MM.1S (cell line): ENCODE results near the gene PRR5.
A peak's percentile ranks its signal among the peaks of the same experiment; 100 is the strongest.

Source experiments
- DNase-seq: peaks from one replicate; pipeline ENCODE4 v3.0.0-alpha.2; 2015
- H2AFZ ChIP-seq: fragments of 300-600 bp; sonication (generic); 2 replicates; pipeline ENCODE4 v1.6.0; 2016; ENCODE audit warnings: antibody characterized with exemption, low read length
- H3F3A ChIP-seq: fragments of 300-600 bp; sonication (generic); 2 replicates; pipeline ENCODE4 v1.6.1; 2016; ENCODE audit warnings: mild to moderate bottlenecking, antibody characterized with exemption, low read length, moderate library complexity, mixed read lengths; ENCODE audit not compliant: insufficient read depth
- H3K27ac ChIP-seq: fragments of 300-600 bp; sonication (generic); 2 replicates; pipeline ENCODE4 v1.5.1; 2016; ENCODE audit warnings: mild to moderate bottlenecking, low read length
- H3K27me3 ChIP-seq: fragments of 300-600 bp; sonication (generic); replicated peaks from 2 replicates; pipeline ENCODE4 v1.6.0; 2016; ENCODE audit warnings: low read length; ENCODE audit not compliant: insufficient read depth
- H3K36me3 ChIP-seq: fragments of 300-600 bp; sonication (generic); replicated peaks from 2 replicates; pipeline ENCODE4 v1.6.1; 2016; ENCODE audit warnings: mild to moderate bottlenecking, low read length, mixed read lengths; ENCODE audit not compliant: insufficient read depth
- H3K4me1 ChIP-seq: fragments of 300-600 bp; sonication (generic); 2 replicates; pipeline ENCODE4 v1.6.1; 2016; ENCODE audit warnings: low read length, mixed read lengths
- H3K4me2 ChIP-seq: fragments of 300-600 bp; sonication (generic); 2 replicates; pipeline ENCODE4 v1.6.0; 2016; ENCODE audit warnings: low read depth, low read length
- H3K4me3 ChIP-seq: fragments of 300-600 bp; sonication (generic); 2 replicates; pipeline ENCODE4 v1.5.1; 2016; ENCODE audit warnings: low read length, mixed read lengths
- H3K79me2 ChIP-seq: fragments of 300-600 bp; sonication (generic); 2 replicates; pipeline ENCODE4 v1.6.1; 2016; ENCODE audit warnings: mixed run types, low read length, mixed read lengths
- H3K9ac ChIP-seq: fragments of 300-600 bp; sonication (generic); 2 replicates; pipeline ENCODE4 v1.6.1; 2016; ENCODE audit warnings: low read length, mixed read lengths
- H3K9me2 ChIP-seq: fragments of 300-600 bp; sonication (generic); replicated peaks from 2 replicates; pipeline ENCODE4 v1.6.1; 2016; ENCODE audit warnings: mild to moderate bottlenecking, low read length, mixed read lengths; ENCODE audit not compliant: insufficient read depth
- H3K9me3 ChIP-seq: fragments of 300-600 bp; sonication (generic); replicated peaks from 2 replicates; pipeline ENCODE4 v1.6.1; 2016; ENCODE audit warnings: mild to moderate bottlenecking, low read length, mixed read lengths; ENCODE audit not compliant: insufficient read depth
- H4K20me1 ChIP-seq: fragments of 300-600 bp; sonication (generic); 2 replicates; pipeline ENCODE4 v1.6.1; 2016; ENCODE audit warnings: mild to moderate bottlenecking, low read length, moderate library complexity, mixed read lengths; ENCODE audit not compliant: insufficient read depth
- EZH2 ChIP-seq: fragments of 300-600 bp; sonication (generic); optimal IDR thresholded peaks from 2 replicates; pipeline ENCODE3; 2017; ENCODE audit warnings: low read depth, mild to moderate bottlenecking, antibody characterized with exemption, low read length, mixed read lengths
- EZH2phosphoT487 ChIP-seq: fragments of 300-600 bp; sonication (generic); IDR thresholded peaks from 2 replicates; pipeline ENCODE4 v1.6.1; 2018; ENCODE audit warnings: antibody characterized with exemption, low read length
- TF ChIP-seq, protein P1 (sequence below): fragments of 300-600 bp; sonication (generic); IDR thresholded peaks from 2 replicates; pipeline ENCODE4 v1.5.1; 2016; ENCODE audit warnings: antibody characterized with exemption, low read length, mixed read lengths

The PRR5 gene

DNA sequence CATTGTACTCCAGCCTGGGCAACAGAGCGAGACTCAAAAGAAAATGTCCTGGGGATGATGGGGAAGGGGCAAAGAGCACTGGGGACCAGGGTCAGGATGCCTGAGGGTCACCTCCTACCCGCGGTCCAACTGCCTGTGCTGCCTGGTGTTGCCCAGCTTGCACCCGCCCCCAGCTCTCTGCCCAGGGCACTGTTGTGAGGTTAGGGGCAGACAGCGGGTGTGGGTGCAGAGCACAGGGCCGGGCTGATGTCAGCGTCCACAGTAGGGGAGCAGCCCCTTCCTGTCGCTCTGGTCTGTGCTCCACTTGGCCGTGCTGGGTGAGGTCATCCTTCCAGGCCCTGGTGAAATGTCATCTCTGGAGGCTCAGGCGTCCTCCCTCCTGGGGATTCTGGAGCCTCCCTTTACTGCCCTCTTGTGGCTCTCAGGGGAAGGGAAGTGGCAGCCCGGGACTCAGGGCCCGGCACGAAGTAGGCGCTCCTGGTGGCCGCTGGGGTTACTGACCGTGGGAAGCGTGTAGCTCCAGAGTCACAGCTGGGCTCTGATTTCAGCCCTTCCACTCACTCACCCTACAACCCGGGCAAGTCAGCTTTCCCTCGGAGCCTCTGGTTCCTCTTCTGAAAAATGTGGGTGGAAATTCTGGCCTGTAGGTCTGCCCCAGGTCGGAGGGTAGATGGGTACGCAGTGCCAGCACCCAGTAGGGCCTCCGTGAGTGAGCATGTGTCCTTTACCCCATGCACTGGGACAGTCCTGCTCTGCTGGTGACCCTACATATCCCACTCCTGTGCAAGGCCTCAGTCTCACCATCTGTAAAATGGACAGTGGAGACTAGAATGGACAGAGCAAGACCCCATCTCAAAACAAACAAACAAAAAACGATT is 17.3 kb upstream of the PRR5 start:
- H3K27ac ChIP-seq: no peak overlapping the region
- TF ChIP-seq EZH2: no peak
- TF ChIP-seq, protein P1, sequence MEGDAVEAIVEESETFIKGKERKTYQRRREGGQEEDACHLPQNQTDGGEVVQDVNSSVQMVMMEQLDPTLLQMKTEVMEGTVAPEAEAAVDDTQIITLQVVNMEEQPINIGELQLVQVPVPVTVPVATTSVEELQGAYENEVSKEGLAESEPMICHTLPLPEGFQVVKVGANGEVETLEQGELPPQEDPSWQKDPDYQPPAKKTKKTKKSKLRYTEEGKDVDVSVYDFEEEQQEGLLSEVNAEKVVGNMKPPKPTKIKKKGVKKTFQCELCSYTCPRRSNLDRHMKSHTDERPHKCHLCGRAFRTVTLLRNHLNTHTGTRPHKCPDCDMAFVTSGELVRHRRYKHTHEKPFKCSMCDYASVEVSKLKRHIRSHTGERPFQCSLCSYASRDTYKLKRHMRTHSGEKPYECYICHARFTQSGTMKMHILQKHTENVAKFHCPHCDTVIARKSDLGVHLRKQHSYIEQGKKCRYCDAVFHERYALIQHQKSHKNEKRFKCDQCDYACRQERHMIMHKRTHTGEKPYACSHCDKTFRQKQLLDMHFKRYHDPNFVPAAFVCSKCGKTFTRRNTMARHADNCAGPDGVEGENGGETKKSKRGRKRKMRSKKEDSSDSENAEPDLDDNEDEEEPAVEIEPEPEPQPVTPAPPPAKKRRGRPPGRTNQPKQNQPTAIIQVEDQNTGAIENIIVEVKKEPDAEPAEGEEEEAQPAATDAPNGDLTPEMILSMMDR: peak; percentile 96
- no peaks in the 10 kb centered on the region for H3K9me2 ChIP-seq
- peaks cover 77% of the 10 kb centered on the region for H3K27me3 ChIP-seq
- no peaks in the 10 kb centered on the region for H3F3A ChIP-seq
- DNase-seq: peak; percentile 74
- H3K9ac ChIP-seq: no peak overlapping the region
- H3K79me2 ChIP-seq: no peaks in the 10 kb centered on the region
- H3K4me1 ChIP-seq: 0 out of 2 replicates have a peak, but pooled peaks cover 9% of the 10 kb centered on the region
- H3K9me3 ChIP-seq: no peaks in the 10 kb centered on the region
- peak overlapping the region; percentile 23; the same call in 1 of the 2 replicates for H3K4me2 ChIP-seq
- no peak overlapping the region for H3K4me3 ChIP-seq
- H3K36me3 ChIP-seq: no peaks in the 10 kb centered on the region
- no peak overlapping the region for H2AFZ ChIP-seq
- H4K20me1 ChIP-seq: no peaks in the 10 kb centered on the region

DNA sequence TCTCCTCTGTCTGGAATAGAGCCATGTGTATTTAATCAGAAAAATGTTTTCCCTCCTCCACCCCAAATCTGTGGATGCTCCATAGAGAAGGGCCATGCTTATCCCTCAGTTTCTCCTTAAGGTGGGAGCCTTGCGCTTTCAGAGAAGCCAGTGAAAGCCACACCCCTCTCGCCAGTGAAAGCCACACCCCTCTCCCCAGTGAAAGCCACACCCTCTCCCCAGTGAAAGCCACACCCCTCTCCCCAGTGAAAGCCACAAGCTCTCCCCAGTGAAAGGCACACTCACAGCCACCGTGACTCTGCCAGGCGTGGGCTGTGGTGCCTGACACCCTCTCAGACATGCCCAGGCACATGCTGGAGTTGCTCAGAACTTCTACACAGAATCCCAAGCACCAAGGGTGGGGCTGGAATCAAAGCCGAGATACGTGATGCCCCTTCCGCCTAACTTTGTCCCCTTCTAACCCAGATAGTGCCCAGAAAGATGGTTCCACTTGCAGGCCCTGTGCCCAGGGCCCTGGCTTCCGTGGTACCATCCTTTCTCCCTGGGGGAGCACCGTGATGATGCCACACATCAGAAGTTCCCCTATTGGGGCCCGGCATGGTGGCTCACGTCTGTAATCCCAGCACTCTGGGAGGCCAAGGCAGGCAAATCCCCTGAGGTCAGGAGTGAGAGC is 16.5 kb upstream of the PRR5 start:
- no peaks in the 10 kb centered on the region for H4K20me1 ChIP-seq
- H3K9me3 ChIP-seq: no peaks in the 10 kb centered on the region
- H2AFZ ChIP-seq: no peak overlapping the region
- no peaks in the 10 kb centered on the region for H3F3A ChIP-seq
- H3K4me3 ChIP-seq: no peak overlapping the region
- peak; percentile 15 for DNase-seq
- H3K4me1 ChIP-seq: 0 out of 2 replicates have a peak, but pooled peaks cover 9% of the 10 kb centered on the region
- H3K27ac ChIP-seq: no peak overlapping the region
- H3K36me3 ChIP-seq: no peaks in the 10 kb centered on the region
- peak overlapping the region; percentile 23; the same call in 1 of the 2 replicates for H3K4me2 ChIP-seq
- no peak overlapping the region for H3K9ac ChIP-seq
- no peaks in the 10 kb centered on the region for H3K9me2 ChIP-seq
- H3K27me3 ChIP-seq: peaks cover 77% of the 10 kb centered on the region
- no peaks in the 10 kb centered on the region for H3K79me2 ChIP-seq
- TF ChIP-seq, protein P1: no peak
- TF ChIP-seq EZH2 (no peak), EZH2phosphoT487 (no peak)

DNA sequence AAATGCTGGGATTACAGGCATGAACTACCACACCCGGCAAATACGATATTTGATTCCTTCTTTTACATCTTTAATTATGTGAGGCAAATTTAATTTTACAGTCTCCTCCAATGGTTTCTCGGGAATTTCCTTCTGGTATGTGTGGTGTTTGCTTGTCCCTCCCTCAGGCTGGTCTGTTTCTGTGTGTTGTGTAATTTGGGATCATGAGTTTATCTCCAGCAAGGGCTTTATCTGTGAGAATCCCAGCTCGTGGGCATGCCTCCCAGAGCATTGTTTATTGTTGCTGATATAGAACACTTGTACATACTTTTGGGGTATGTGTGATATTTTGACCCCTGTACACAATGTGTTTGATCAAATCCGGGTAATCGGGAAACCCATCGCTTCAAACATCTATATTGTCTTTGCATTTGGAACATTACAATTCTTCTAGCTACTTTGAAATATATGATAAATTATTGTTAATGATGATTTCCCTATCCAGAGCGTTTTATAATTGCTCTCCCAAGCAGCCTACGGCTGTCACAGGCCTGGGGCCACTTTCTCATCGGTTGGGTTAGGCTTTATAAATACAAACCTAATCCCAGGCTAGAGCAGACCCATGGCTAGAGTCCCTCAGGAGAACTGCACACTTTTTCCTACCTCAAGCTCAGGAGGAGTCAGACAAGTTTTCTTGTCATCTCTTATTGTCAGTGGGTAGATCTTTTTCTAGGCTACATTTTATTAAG is 15.0 kb upstream of the PRR5 start:
- Histone ChIP-seq H3K9me2 (no peaks in the 10 kb centered on the region), H3K27me3 (peaks cover 80% of the 10 kb centered on the region), H2AFZ (no peak overlapping the region), H3K27ac (no peak overlapping the region), H3K79me2 (no peaks in the 10 kb centered on the region), H4K20me1 (no peaks in the 10 kb centered on the region), H3K4me2 (no peak overlapping the region), H3K4me1 (0 out of 2 replicates have a peak, but pooled peaks cover 9% of the 10 kb centered on the region), H3F3A (no peaks in the 10 kb centered on the region), H3K36me3 (no peaks in the 10 kb centered on the region), H3K4me3 (no peak overlapping the region), H3K9ac (no peak overlapping the region), H3K9me3 (no peaks in the 10 kb centered on the region)
- TF ChIP-seq EZH2phosphoT487: no peak
- no peak for TF ChIP-seq EZH2
- TF ChIP-seq, protein P1: no peak
- no peak for DNase-seq
